Mammary epithelial cell (primary cell): ENCODE measurements around the gene KLK14.

Experiments
- EZH2 ChIP-seq: IDR thresholded peaks from 2 replicates; pipeline ENCODE4 v1.6.1; 2012; ENCODE audit warnings: low read length, inconsistent platforms, borderline replicate concordance
- TF ChIP-seq, protein P1 (sequence below), 2 donors: IDR thresholded peaks in 1 of 2; conservative IDR thresholded peaks in 1 of 2; 2 replicates each; pipeline ENCODE4 v1.5.1; 2011 to 2012; ENCODE audit warnings: inconsistent platforms in 2 of 2, low read length in 2 of 2, mild to moderate bottlenecking in 2 of 2, control low read depth in 1 of 2, low read depth in 1 of 2; ENCODE audit not compliant: insufficient read depth in 1 of 2; ENCODE audit errors: extremely low read depth in 1 of 2

DNA sequence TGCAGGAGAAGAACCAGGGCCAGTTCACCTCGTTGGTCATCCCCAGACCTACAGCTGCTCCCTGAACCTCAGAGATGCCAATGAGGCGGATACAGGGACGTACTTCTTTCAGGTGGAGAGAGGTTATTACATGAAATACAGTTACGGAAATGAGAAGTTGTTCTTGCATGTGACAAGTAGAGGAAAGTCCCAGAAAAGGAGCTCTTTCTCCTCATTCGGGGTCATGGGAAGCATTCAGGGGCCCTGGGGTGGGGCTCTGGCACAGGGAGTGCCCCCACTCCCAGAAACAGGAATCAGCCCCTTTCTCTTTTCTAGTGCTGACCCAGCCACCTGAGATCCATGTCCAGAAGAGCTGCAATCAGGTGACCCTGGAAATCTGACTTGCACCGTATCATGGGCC is 37.5 kb upstream of the KLK14 start:
- TF ChIP-seq, protein P1, sequence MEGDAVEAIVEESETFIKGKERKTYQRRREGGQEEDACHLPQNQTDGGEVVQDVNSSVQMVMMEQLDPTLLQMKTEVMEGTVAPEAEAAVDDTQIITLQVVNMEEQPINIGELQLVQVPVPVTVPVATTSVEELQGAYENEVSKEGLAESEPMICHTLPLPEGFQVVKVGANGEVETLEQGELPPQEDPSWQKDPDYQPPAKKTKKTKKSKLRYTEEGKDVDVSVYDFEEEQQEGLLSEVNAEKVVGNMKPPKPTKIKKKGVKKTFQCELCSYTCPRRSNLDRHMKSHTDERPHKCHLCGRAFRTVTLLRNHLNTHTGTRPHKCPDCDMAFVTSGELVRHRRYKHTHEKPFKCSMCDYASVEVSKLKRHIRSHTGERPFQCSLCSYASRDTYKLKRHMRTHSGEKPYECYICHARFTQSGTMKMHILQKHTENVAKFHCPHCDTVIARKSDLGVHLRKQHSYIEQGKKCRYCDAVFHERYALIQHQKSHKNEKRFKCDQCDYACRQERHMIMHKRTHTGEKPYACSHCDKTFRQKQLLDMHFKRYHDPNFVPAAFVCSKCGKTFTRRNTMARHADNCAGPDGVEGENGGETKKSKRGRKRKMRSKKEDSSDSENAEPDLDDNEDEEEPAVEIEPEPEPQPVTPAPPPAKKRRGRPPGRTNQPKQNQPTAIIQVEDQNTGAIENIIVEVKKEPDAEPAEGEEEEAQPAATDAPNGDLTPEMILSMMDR (conservative IDR thresholded peaks at IDR 0.05 in 1 of 2, IDR thresholded peaks at IDR 0.05 in 1 of 2; ENCODE audit: extremely low read depth in 1 of 2, insufficient read depth in 1 of 2, low read depth in 1 of 2, low read length in 2 of 2), result no peak
- TF ChIP-seq EZH2, result no peak
